Aorta (tissue), 5 donors: ENCODE measurements around the gene CEACAM7. TPM values are rescaled to one million over a fixed set of nuclear protein-coding genes. Genes with fewer than 3 reads are reported as not detected.
"Not testable (repeated sequence)": the region's sequence is repeated elsewhere in the genome, so short reads cannot be mapped to it uniquely, and the experiment has no call there.

Experiments used
- ATAC-seq: fragments of 200-7000 bp; cut with Tn5 transposase; one replicate; pipeline ENCODE4 v1.9.1; 2022; ENCODE audit warnings: moderate library complexity; ENCODE audit not compliant: low FRiP score
- DNase-seq, 2 donors: peaks; one replicate each; pipeline ENCODE4 v3.0.0-alpha.2; 2020
- H3K27ac ChIP-seq, 2 donors: one replicate each; pipeline ENCODE4 v1.5.1; 2013; ENCODE audit warnings: low read length in 2 of 2, mild to moderate bottlenecking in 2 of 2, moderate library complexity in 2 of 2, control low read depth in 1 of 2, inconsistent platforms in 1 of 2, low read depth in 1 of 2
- H3K27me3 ChIP-seq, 2 donors: one replicate each; pipeline ENCODE4 v1.6.1; 2013; ENCODE audit warnings: control low read depth in 1 of 2, low read length in 1 of 2, mild to moderate bottlenecking in 1 of 2, moderate library complexity in 1 of 2; ENCODE audit not compliant: insufficient read depth in 2 of 2, control insufficient read depth in 1 of 2
- H3K36me3 ChIP-seq, 2 donors: one replicate each; pipeline ENCODE4 v1.6.1; 2013; ENCODE audit warnings: control low read depth in 1 of 2, low read length in 1 of 2, mild to moderate bottlenecking in 1 of 2; ENCODE audit not compliant: insufficient read depth in 2 of 2, control insufficient read depth in 1 of 2
- H3K4me1 ChIP-seq, 2 donors: one replicate each; pipeline ENCODE4 v1.6.1; 2013; ENCODE audit warnings: low read length in 2 of 2, control low read depth in 1 of 2, mild to moderate bottlenecking in 1 of 2, moderate library complexity in 1 of 2; ENCODE audit not compliant: insufficient read depth in 2 of 2, control insufficient read depth in 1 of 2
- H3K4me3 ChIP-seq, 2 donors: one replicate each; pipeline ENCODE4 v1.5.1; 2013; ENCODE audit warnings: low read length in 2 of 2, control low read depth in 1 of 2, mild to moderate bottlenecking in 1 of 2
- H3K9me3 ChIP-seq: one replicate; pipeline ENCODE4 v1.6.1; 2013; ENCODE audit warnings: mild to moderate bottlenecking, low read length; ENCODE audit not compliant: control insufficient read depth
- WGBS, 2 donors: extraction: QIAGEN DNeasy Blood & Tissue Kit; methylation state at CpG; one replicate each; pipeline ENCODE4 v1.1.7; 2013; 5-methylcytosine and 5-hydroxymethylcytosine counted together
- intact Hi-C, 2 donors: fragments of 100-400 bp; cut with DNase I; formaldehyde crosslinking; loops; one replicate each; pipeline versions ENCODE4 v1.14.2 to v1.15.0; 2022
- polyA plus RNA-seq, 2 donors: library from polyadenylated mRNA; stranded (reverse); fragments of 200-250 nt; gene quantifications; one replicate each; pipeline ENCODE4 v1.2.3, GENCODE V29; 2013
- total RNA-seq, 2 donors: library from RNA; stranded (reverse); fragmentation: NEBNext Ultra II Directional; extraction: Animal tissue kit (Norgen Biotek cat#: 25700); gene quantifications; one replicate each; pipeline ENCODE4 v1.2.1, GENCODE V29; 2021
- donor health status: healthy with polysubstance abuse.
- donor health status: Bipolar disorder and iron deficiency.
- donor health status: DM: no; HTN: no; CAD: no.
- donor health status: DM: no; HTN: no; CAD: no.
- donor health status: DM: yes; HTN: yes; CAD: no.

Gene CEACAM7
- total and polyA plus RNA-seq, 4 donors: 0.26 to 7.4 (median 0.61) TPM; not detected in 1

DNA sequence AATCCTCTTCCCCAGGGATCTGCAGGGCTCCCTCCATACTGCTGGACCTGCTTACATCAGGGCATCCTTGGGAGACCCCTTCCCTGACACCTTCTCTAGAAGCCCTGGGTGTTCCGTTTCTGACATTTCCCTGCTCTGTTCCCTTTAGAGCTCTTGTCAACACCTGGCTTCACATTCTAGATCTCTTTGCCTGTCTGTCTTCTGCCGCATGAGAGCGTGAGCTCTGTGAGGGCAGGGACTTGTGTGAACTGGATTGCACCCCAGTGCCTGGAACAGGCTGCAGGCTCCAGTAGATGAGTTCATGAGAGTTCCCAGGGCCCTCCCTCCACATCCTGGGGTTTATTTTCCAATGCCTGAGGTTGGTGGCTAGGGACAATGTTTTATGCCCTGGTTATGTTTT, 651 bp downstream of the CEACAM7 start:
- intact Hi-C loops: no loop called here
- DNase-seq: no peak
- no peaks in the 10 kb centered on the region for H3K36me3 ChIP-seq
- ATAC-seq: no peak
- H3K27ac ChIP-seq: no peak overlapping the region
- WGBS, 2 donors: 82 to 83% methylated on average over 3 of the region's 3 CpGs
- no peak overlapping the region for H3K4me3 ChIP-seq
- H3K4me1 ChIP-seq: no peaks in the 10 kb centered on the region
- H3K9me3 ChIP-seq: peaks cover 3% of the 10 kb centered on the region
- H3K27me3 ChIP-seq: no peaks in the 10 kb centered on the region

DNA sequence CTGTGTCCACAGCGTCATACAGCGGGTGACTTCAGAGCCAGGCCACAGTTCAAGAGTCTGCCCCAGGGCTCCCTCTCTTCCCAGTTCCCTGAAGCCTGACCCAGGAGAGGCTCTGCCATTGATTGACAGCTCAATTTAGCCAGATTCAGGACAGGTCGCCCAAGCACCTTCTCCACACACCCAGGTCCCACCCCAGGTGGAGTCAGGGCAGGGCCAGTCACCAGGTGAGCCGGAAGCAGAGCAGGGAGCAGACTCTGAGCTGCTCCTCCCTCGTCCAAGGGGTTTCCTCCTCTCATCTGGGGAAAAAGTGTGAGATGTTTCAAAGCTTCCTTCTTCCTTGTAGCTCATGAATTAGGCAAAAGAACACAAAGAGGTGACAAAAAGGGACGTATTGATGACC, 5.6 kb downstream of the CEACAM7 start:
- Histone ChIP-seq H3K27me3 (no peaks in the 10 kb centered on the region), H3K27ac (no peak overlapping the region), H3K4me3 (no peak overlapping the region), H3K36me3 (no peaks in the 10 kb centered on the region), H3K4me1 (no peaks in the 10 kb centered on the region), H3K9me3 (no peaks in the 10 kb centered on the region)
- intact Hi-C loops: no loop called here
- 33 to 53% methylated on average over 6 of the region's 6 CpGs for WGBS, 2 donors
- DNase-seq (no peak), ATAC-seq (peak; percentile 33)

DNA sequence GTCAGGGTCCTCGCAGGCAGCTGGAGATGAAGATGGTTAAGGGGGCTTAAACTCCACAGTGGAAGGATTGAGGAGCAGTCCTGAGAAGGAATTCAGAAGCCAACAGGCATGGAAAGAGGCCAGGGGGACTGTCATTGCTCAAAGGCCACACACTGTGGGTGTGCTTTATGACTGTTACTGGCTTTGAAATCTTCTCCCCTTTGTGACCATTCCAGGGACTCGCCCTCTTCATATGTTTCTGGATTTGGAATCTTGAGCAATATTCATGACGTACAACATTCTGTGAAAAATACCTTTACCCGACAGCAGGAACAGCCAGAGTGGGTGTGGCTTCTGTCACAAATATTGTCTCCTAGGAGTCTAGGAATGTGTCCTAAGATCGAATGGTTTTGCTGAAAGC, 16.6 kb downstream of the CEACAM7 start:
- ATAC-seq (no peak), DNase-seq (no peak)
- H3K4me3 ChIP-seq: no peak overlapping the region
- no peak overlapping the region for H3K27ac ChIP-seq
- WGBS, 2 donors: 68 to 72% methylated on average over 5 of the region's 5 CpGs
- H3K9me3 ChIP-seq: no peaks in the 10 kb centered on the region
- intact Hi-C loops: no loop called here
- no peaks in the 10 kb centered on the region for H3K36me3 ChIP-seq
- peaks cover 0 to 4% of the 10 kb centered on the region in 2 donors for H3K27me3 ChIP-seq
- no peaks in the 10 kb centered on the region for H3K4me1 ChIP-seq

DNA sequence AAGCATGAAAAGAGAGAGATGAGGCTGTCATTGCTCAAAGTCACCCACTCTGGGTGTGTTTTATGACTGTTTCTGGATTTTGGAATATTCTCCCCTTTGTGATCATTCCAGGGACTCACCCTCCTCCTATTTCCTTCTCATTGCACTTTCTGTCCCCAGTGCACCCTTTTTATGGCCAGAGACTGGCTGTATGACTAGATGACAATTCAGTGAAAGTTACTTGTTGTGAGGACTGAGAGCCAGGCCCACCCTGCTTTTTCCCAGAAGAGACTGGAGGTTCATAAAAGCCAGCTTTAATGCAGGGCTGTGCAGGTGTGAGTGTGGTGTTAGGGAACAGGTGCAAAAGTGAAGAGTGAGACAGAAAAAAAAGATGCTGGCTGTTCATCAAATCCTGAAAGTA, 17.3 kb downstream of the CEACAM7 start:
- H3K27ac ChIP-seq: no peak overlapping the region
- no peak overlapping the region for H3K4me3 ChIP-seq
- H3K9me3 ChIP-seq: peaks cover 4% of the 10 kb centered on the region
- intact Hi-C loops: no loop called here
- H3K27me3 ChIP-seq: peaks cover 0 to 4% of the 10 kb centered on the region in 2 donors
- no peaks in the 10 kb centered on the region for H3K36me3 ChIP-seq
- no peaks in the 10 kb centered on the region for H3K4me1 ChIP-seq
- ATAC-seq: no peak
- DNase-seq: no peak

DNA sequence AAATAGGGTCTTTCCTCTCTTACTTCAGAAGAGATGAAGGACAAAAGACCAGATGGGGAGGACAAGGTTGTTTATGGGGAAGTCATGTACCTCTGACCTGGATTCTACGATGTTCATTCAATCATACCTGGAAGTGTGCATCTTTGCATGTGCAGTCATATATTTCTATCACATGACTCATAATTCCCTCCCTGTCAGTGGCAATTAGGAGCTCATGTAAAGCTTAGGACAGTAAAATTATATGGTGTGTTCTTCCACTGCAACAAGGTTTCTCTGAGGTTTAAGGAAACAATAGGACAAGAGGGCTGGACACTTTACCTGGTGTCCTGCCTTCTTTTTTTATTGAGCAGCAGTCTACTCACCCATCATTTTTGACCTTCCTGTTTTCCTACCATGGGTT, 19.8 kb downstream of the CEACAM7 start:
- no peaks in the 10 kb centered on the region for H3K36me3 ChIP-seq
- H3K4me3 ChIP-seq: no peak overlapping the region
- H3K27me3 ChIP-seq: peaks cover 0 to 2% of the 10 kb centered on the region in 2 donors
- peaks cover 4% of the 10 kb centered on the region for H3K9me3 ChIP-seq
- no peaks in the 10 kb centered on the region for H3K4me1 ChIP-seq
- 63 to 67% methylated on average over 1 of the region's 1 CpG for WGBS, 2 donors
- no peak for ATAC-seq
- intact Hi-C loops: no loop called here
- H3K27ac ChIP-seq: no peak overlapping the region
- no peak for DNase-seq

DNA sequence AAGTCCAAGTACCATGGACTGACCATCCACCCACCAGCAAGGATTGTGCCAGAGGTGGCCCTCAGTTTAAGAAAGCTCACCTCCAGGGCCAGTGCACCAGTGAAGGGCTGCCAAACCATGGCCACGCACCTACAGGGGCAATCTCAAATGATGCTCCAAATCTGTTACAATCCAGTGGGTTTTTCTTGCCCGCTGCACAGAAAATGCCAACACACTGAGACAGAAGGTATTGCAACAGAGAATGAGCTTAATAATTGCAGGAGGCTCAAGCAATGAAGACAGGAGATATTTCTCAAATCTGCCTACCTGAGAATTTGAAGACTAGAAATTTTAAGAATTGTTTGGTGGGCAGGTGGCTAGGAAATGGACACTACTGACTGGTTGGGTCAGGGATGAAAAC, 22.0 kb downstream of the CEACAM7 start:
- intact Hi-C loops: no loop called here
- H3K9me3 ChIP-seq: peaks cover 4% of the 10 kb centered on the region
- no peak overlapping the region for H3K27ac ChIP-seq
- H3K27me3 ChIP-seq: peaks cover 0 to 2% of the 10 kb centered on the region in 2 donors
- no peaks in the 10 kb centered on the region for H3K36me3 ChIP-seq
- 65 to 72% methylated on average over 2 of the region's 2 CpGs for WGBS, 2 donors
- no peak for DNase-seq
- H3K4me1 ChIP-seq: no peaks in the 10 kb centered on the region
- no peak overlapping the region for H3K4me3 ChIP-seq
- ATAC-seq: no peak

DNA sequence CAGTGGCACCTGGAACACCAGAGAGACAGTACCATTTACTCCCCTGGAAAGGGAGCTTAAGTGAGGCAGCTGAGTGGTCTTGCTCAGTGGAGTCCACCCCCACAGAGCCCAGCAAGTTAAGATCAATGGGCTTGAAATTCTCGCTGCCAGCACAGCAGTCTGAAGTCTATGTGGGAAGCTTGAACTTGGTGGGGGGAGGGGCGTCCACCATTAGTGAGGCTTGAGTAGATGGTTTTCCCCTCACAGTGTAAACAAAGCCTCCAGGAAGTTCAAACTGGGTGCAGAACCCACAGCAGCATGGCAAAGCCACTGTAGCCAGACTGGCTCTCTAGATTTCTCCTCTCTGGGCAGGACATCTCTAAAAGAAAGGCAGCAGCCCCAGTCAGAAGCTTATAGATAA, 30.9 kb downstream of the CEACAM7 start:
- ATAC-seq (no peak), DNase-seq (no peak)
- no peak overlapping the region for H3K4me3 ChIP-seq
- no peak overlapping the region for H3K27ac ChIP-seq
- WGBS, 2 donors: 31 to 40% methylated on average over 2 of the region's 2 CpGs
- H3K36me3 ChIP-seq: no peaks in the 10 kb centered on the region
- peaks cover 6% of the 10 kb centered on the region for H3K9me3 ChIP-seq
- H3K27me3 ChIP-seq: no peaks in the 10 kb centered on the region
- intact Hi-C loops: no loop called here
- no peaks in the 10 kb centered on the region for H3K4me1 ChIP-seq

DNA sequence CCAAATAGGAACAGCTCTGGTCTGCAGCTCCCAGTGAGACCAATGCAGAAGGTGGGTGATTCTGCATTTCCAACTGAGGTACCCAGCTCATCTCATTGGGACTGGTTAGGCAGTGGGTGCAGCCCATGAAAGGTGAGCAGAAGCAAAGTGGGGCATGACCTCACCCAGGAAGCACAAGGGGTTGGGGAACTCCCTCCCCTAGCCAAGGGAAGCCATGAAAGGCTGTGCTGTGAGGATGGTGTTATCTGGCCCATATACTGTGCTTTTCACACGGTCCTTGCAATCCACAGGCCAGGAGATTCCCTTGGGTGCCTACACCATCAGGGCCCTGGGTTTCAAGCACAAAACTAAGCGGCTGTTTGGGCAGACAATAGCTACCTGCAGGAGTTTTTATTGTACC, 31.3 kb downstream of the CEACAM7 start:
- H3K27me3 ChIP-seq, ATAC-seq, H3K9me3 ChIP-seq, H3K36me3 ChIP-seq, intact Hi-C loops, H3K4me3 ChIP-seq, H3K27ac ChIP-seq, H3K4me1 ChIP-seq, DNase-seq: not testable (repeated sequence)
- 42 to 47% methylated on average over 2 of the region's 2 CpGs for WGBS, 2 donors

DNA sequence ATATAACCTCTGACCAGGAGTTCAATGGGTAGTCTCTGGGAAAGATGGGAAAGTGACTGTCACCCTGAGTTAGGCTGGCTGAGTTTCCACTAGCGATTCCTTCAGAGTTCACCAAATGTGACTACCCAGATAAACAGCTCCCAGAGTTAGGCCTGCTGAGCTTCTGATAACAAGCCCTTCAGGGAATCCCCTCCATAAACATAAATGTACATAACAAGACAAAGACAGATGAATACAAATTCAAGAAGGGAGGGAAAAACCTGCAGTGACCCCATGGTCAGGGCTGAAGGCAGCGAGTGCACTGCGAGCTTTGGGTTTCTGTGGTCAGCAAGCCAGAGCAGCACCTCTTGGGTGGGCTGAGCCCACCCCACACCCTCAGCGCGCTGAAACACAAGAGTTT, 35.8 kb downstream of the CEACAM7 start:
- Histone ChIP-seq H3K27me3 (no peaks in the 10 kb centered on the region), H3K4me1 (no peaks in the 10 kb centered on the region), H3K36me3 (no peaks in the 10 kb centered on the region), H3K9me3 (peaks cover 8% of the 10 kb centered on the region), H3K4me3 (no peak overlapping the region), H3K27ac (no peak overlapping the region)
- no peak for ATAC-seq
- no peak for DNase-seq
- 57 to 63% methylated on average over 5 of the region's 5 CpGs for WGBS, 2 donors
- intact Hi-C loops: no loop called here
